ENCODE results near the gene RPH3AL. TPM values are rescaled to one million over a fixed set of nuclear protein-coding genes. Genes with fewer than 3 reads are reported as not detected.
"Not testable (repeated sequence)": the region's sequence is repeated elsewhere in the genome, so short reads cannot be mapped to it uniquely, and the experiment has no call there.

RPH3AL gene
- total and polyA plus RNA-seq, 8 donors = 43.4 to 89.1 (median 56.0) TPM

GRCh38 chr17:373613-374230, 21.1 kb upstream of the RPH3AL start:
- no peak for FAIRE-seq
- peaks cover 0 to 19% (median 12%) of the 10 kb centered on the region in 3 donors for H3K4me1 ChIP-seq
- no peak for ATAC-seq

GRCh38 chr17:372157-373152, 19.8 kb upstream of the RPH3AL start:
- Histone ChIP-seq H3K27me3 (no peaks in the 10 kb centered on the region), H3K27ac (peak overlapping the region; percentile 31 to 55 (median 33)), H3K9me3 (no peaks in the 10 kb centered on the region), H3K4me1 (peaks cover 0 to 13% (median 12%) of the 10 kb centered on the region in 3 donors), H3K36me3 (no peaks in the 10 kb centered on the region), H3K4me3 (no peak overlapping the region)
- intact Hi-C loops (cut with DNase I) = no loop called here
- TF ChIP-seq CTCF (IDR thresholded peaks at IDR 0.05) = no peak
- WGBS, 2 donors = 44 to 50% methylated on average over 18 of the region's 18 CpGs
- DNase-seq (peak in 1 of 6 donors; percentile 60), ATAC-seq (peak; percentile 57 to 73 (median 66)), FAIRE-seq (no peak)

More at GRCh38 chr17:373613-374230, 21.1 kb upstream of the RPH3AL start:
- 78 to 84% methylated on average over 7 of the region's 7 CpGs for WGBS, 2 donors
- no peaks in the 10 kb centered on the region for H3K27me3 ChIP-seq
- peak in 1 of 6 donors; percentile 21 for DNase-seq
- peak overlapping the region in 2 of 4 donors; percentile 14 to 33 for H3K27ac ChIP-seq
- no peak overlapping the region for H3K4me3 ChIP-seq
- H3K9me3 ChIP-seq = no peaks in the 10 kb centered on the region
- intact Hi-C loops (cut with DNase I) = no loop called here
- no peak for TF ChIP-seq CTCF (IDR thresholded peaks at IDR 0.05)
- no peaks in the 10 kb centered on the region for H3K36me3 ChIP-seq

DNA sequence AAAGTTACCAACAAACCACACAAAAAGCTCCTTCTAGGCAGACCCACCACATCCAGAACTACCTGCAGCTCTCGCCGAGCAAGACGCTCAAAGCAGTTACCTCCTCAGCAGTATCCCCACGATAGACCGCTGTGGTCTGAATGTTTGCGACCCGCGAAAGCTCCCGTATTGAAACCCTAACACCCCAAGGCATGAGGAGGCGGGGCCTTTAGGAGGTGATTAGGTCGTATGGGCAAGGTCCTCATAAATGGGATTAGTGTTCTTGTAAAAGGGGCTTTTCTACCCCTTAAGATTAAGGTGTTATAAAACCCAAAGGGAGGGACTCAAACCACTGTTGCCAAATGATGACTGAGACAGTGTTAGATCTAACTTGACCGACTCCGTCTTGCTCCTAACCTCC, 19.0 kb upstream of the RPH3AL start:
- ATAC-seq (no peak), DNase-seq (no peak), FAIRE-seq (no peak)
- peaks cover 0 to 10% (median 10%) of the 10 kb centered on the region in 3 donors for H3K4me1 ChIP-seq
- H3K4me3 ChIP-seq = no peak overlapping the region
- WGBS, 2 donors = 87 to 90% methylated on average over 13 of the region's 13 CpGs
- H3K36me3 ChIP-seq = no peaks in the 10 kb centered on the region
- no peaks in the 10 kb centered on the region for H3K27me3 ChIP-seq
- intact Hi-C loops (cut with DNase I) = no loop called here
- no peak for TF ChIP-seq CTCF (IDR thresholded peaks at IDR 0.05)
- H3K9me3 ChIP-seq = no peaks in the 10 kb centered on the region
- no peak overlapping the region for H3K27ac ChIP-seq

DNA sequence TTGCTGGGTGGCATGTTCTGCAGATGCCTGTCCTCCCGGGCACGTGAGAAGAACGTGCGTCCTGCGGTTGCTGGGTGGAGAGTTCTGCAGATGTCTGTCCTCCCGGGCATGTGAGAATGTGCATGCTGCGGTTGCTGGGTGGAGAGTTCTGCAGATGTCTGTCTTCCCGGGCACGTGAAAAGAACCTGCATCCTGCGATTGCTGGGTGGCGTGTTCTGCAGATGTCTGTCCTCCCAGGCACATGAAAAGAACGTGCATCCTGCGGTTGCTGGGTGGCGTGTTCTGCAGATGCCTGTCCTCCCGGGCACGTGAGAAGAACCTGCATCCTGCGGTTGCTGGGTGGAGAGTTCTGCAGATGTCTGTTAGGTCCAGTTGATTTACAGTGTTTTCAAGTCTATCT, 15.0 kb upstream of the RPH3AL start:
- intact Hi-C loops (cut with DNase I); H3K9me3 ChIP-seq; H3K36me3 ChIP-seq; H3K4me3 ChIP-seq; FAIRE-seq; H3K27me3 ChIP-seq; ATAC-seq; H3K27ac ChIP-seq; H3K4me1 ChIP-seq; DNase-seq: not testable (repeated sequence)
- 56 to 60% methylated on average over 17 of the region's 17 CpGs for WGBS, 2 donors

GRCh38 chr17:366657-367615, 14.3 kb upstream of the RPH3AL start:
- not testable (repeated sequence) for H3K9me3 ChIP-seq, FAIRE-seq

More at GRCh38 chr17:366657-367615, 14.3 kb upstream of the RPH3AL start:
- H3K4me3 ChIP-seq; H3K36me3 ChIP-seq; intact Hi-C loops (cut with DNase I); H3K27me3 ChIP-seq; H3K4me1 ChIP-seq; H3K27ac ChIP-seq: not testable (repeated sequence)
- DNase-seq (peak in 3 of 6 donors; percentile 48 to 69 (median 57)), ATAC-seq (peak in 1 of 4 donors; percentile 35)
- 49 to 55% methylated on average over 33 of the region's 33 CpGs for WGBS, 2 donors
